HEK293 (cell line): ENCODE results near the gene IL15RA.

Source experiments
- CTCF ChIA-PET: fragments of 350-600 bp; formaldehyde crosslinking; extraction: SDS; loops from one replicate; lab custom pipeline; 2021; ENCODE audit warnings: antibody characterized with exemption; lab: Yijun Ruan, JAX
- POLR2A ChIA-PET: fragments of 300-600 bp; formaldehyde crosslinking; extraction: SDS; loops from one replicate; lab custom pipeline; 2020; ENCODE audit warnings: antibody characterized with exemption, inconsistent platforms; lab: Yijun Ruan, JAX
- H3K27ac ChIP-seq: fragments of 200-500 bp; sonication (Bioruptor generic); 2 replicates; pipeline ENCODE4 v1.5.1; 2014; ENCODE audit warnings: low read depth, low read length, control low read depth, inconsistent platforms; ENCODE audit errors: extremely low read depth
- H3K36me3 ChIP-seq, 2 experiments: fragments of 200-500 bp in 1 of 2; sonication (Bioruptor generic) in 1 of 2; 1 replicate in 1 of 2; 2 replicates in 1 of 2; pipeline ENCODE4 v1.5.1; 2014 to 2017; ENCODE audit warnings: inconsistent platforms in 2 of 2, low read length in 2 of 2; ENCODE audit not compliant: control insufficient read depth in 2 of 2, insufficient read depth in 1 of 2
- H3K4me1 ChIP-seq: fragments of 200-500 bp; sonication (Bioruptor generic); 2 replicates; pipeline ENCODE4 v1.5.1; 2014; ENCODE audit warnings: mild to moderate bottlenecking, low read length, inconsistent platforms; ENCODE audit not compliant: control insufficient read depth, insufficient read depth
- H3K4me3 ChIP-seq: 2 replicates; pipeline ENCODE4 v1.5.1; 2011; ENCODE audit warnings: low read depth, mild to moderate bottlenecking, control low read depth, low read length, moderate library complexity
- H3K9me3 ChIP-seq: fragments of 200-500 bp; sonication (Bioruptor generic); 2 replicates; pipeline ENCODE4 v1.5.1; 2014; ENCODE audit warnings: low read depth, low read length, inconsistent platforms; ENCODE audit not compliant: control insufficient read depth, insufficient read depth
- HOXD13 ChIP-seq: sonication (generic); formaldehyde crosslinking; IDR thresholded peaks from 2 replicates; pipeline ENCODE4 v1.8.0; 2022; ENCODE audit warnings: missing genetic modification reagents, borderline replicate concordance
- ZBTB21 ChIP-seq: fragments of 450-650 bp; formaldehyde crosslinking; IDR thresholded peaks from 2 replicates; pipeline ENCODE4 v1.5.1; 2017; ENCODE audit warnings: missing biosample characterization, missing genetic modification characterization
- ZNF114 ChIP-seq: fragments of 450-650 bp; formaldehyde crosslinking; IDR thresholded peaks from 2 replicates; pipeline ENCODE4 v1.5.0; 2017; ENCODE audit warnings: missing biosample characterization, missing genetic modification characterization
- ZNF239 ChIP-seq: fragments of 450-650 bp; formaldehyde crosslinking; IDR thresholded peaks from 2 replicates; pipeline ENCODE4 v1.5.1; 2016; ENCODE audit warnings: missing biosample characterization, missing genetic modification characterization
- ZNF248 ChIP-seq: fragments of 450-650 bp; formaldehyde crosslinking; IDR thresholded peaks from 2 replicates; pipeline ENCODE4 v1.5.1; 2017; ENCODE audit warnings: missing biosample characterization, missing genetic modification characterization
- ZNF26 ChIP-seq: fragments of 450-650 bp; formaldehyde crosslinking; IDR thresholded peaks from 2 replicates; pipeline ENCODE4 v1.5.1; 2016; ENCODE audit warnings: missing biosample characterization, missing genetic modification characterization
- ZNF274 ChIP-seq, 2 experiments: fragments of 200-500 bp in 1 of 2; fragments of 450-650 bp in 1 of 2; sonication (Bioruptor generic) in 1 of 2; formaldehyde crosslinking in 1 of 2; IDR thresholded peaks; 2 replicates each; pipeline versions ENCODE4 v1.5.1 to v1.6.1; 2014 to 2016; ENCODE audit warnings: borderline replicate concordance in 1 of 2, inconsistent platforms in 1 of 2, low read length in 1 of 2, missing biosample characterization in 1 of 2, missing genetic modification characterization in 1 of 2
- ZNF366 ChIP-seq: fragments of 450-650 bp; formaldehyde crosslinking; conservative IDR thresholded peaks from 2 replicates; pipeline ENCODE4 v1.5.1; 2016; ENCODE audit warnings: missing biosample characterization, missing genetic modification characterization
- ZNF600 ChIP-seq: fragments of 450-650 bp; formaldehyde crosslinking; IDR thresholded peaks from 2 replicates; pipeline ENCODE4 v1.5.1; 2016; ENCODE audit warnings: missing biosample characterization, missing genetic modification characterization
- ZNF610 ChIP-seq: fragments of 450-650 bp; formaldehyde crosslinking; IDR thresholded peaks from 2 replicates; pipeline ENCODE4 v1.5.1; 2016; ENCODE audit warnings: missing biosample characterization, missing genetic modification characterization, borderline replicate concordance
- ZNF658 ChIP-seq: fragments of 450-650 bp; formaldehyde crosslinking; IDR thresholded peaks from 2 replicates; pipeline ENCODE4; 2016; ENCODE audit warnings: missing biosample characterization, missing genetic modification characterization
- ZNF76 ChIP-seq: fragments of 450-650 bp; formaldehyde crosslinking; IDR thresholded peaks from 2 replicates; pipeline ENCODE4; 2016; ENCODE audit warnings: low read depth, missing biosample characterization, missing genetic modification characterization, borderline replicate concordance
- ZNF776 ChIP-seq: fragments of 450-650 bp; formaldehyde crosslinking; IDR thresholded peaks from 2 replicates; pipeline ENCODE4 v1.5.0; 2017; ENCODE audit warnings: missing biosample characterization, missing genetic modification characterization, borderline replicate concordance
- ZNF830 ChIP-seq: fragments of 450-650 bp; IDR thresholded peaks from 2 replicates; pipeline ENCODE4 v1.5.0; 2018; ENCODE audit warnings: missing biosample characterization, missing genetic modification characterization, low read depth, mild to moderate bottlenecking, moderate library complexity

The IL15RA gene

GRCh38 chr10:5975641-5976473 is 1.5 kb downstream of the IL15RA start (continued):
- TF ChIP-seq ZNF366 (tag by site-specific recombination) (0 out of 2 replicates have a peak, but pooled peaks have one; percentile 40), ZNF26 (tag by site-specific recombination) (no peak), ZNF600 (tag by site-specific recombination) (0 out of 2 replicates have a peak, but pooled peaks have one; percentile 34), HOXD13 (CRISPR knock-in tag) (no peak), ZNF776 (tag by site-specific recombination) (no peak)
- TF ChIP-seq, all 188 proteins: peak for 5

- H3K9me3 ChIP-seq: no peaks in the 10 kb centered on the region
- CTCF ChIA-PET: no interaction called here
- H3K36me3 ChIP-seq: no peaks in the 10 kb centered on the region
- TF ChIP-seq ZNF76 (tag by site-specific recombination): no peak
- TF ChIP-seq ZNF248 (tag by site-specific recombination): peak; percentile 74; the same call in 1 of the 2 replicates
- TF ChIP-seq ZNF830 (tag by site-specific recombination): no peak
- H3K4me1 ChIP-seq: no peaks in the 10 kb centered on the region; the same call in 1 of the 2 replicates
- H3K4me3 ChIP-seq: no peak overlapping the region
- no peak overlapping the region for H3K27ac ChIP-seq
- POLR2A ChIA-PET: no interaction called here
Observed at GRCh38 chr10:5973069-5973468, 4.3 kb downstream of the IL15RA start.

- ChIA-PET POLR2A (no interaction called here), CTCF (interaction anchor here (0.5 to 0.7 kb wide), 3 partner anchors 16 to 115 kb away, joined by 3 read pairs; partner anchors contain the start of genes ANKRD16 and FBH1)
- TF ChIP-seq ZNF274 (IDR thresholded peaks at IDR 0.05; ENCODE audit: low read length) (no peak), ZNF274 (tag by site-specific recombination; IDR thresholded peaks at IDR 0.05; ENCODE audit: borderline replicate concordance) (no peak), ZNF600 (tag by site-specific recombination) (no peak), ZNF239 (tag by site-specific recombination) (no peak), ZBTB21 (tag by site-specific recombination) (no peak), ZNF114 (tag by site-specific recombination) (no peak), ZNF610 (tag by site-specific recombination) (no peak)
- H3K4me3 ChIP-seq: no peak overlapping the region
- no peak overlapping the region for H3K27ac ChIP-seq
- H3K9me3 ChIP-seq: no peaks in the 10 kb centered on the region
- H3K36me3 ChIP-seq: no peaks in the 10 kb centered on the region
- no peaks in the 10 kb centered on the region for H3K4me1 ChIP-seq
Observed at GRCh38 chr10:5971886-5972285, 5.5 kb downstream of the IL15RA start.

- Histone ChIP-seq H3K9me3 (no peaks in the 10 kb centered on the region), H3K4me1 (no peaks in the 10 kb centered on the region), H3K27ac (no peak overlapping the region), H3K4me3 (no peak overlapping the region), H3K36me3 (no peaks in the 10 kb centered on the region)
- ChIA-PET POLR2A (no interaction called here), CTCF (interaction anchor here (0.5 to 0.7 kb wide), 3 partner anchors 17 to 82 kb away, joined by 3 read pairs; partner anchors contain the start of genes ANKRD16 and FBH1)
- TF ChIP-seq ZNF658 (tag by site-specific recombination) (no peak), ZNF600 (tag by site-specific recombination) (peak; percentile 23; the same call in 1 of the 2 replicates)
Observed at GRCh38 chr10:5971315-5971832, 6.0 kb downstream of the IL15RA start.
